Islet precursor cell (in vitro differentiated cells): ENCODE data around the gene P3H3.
"Not testable (repeated sequence)": the region's sequence is repeated elsewhere in the genome, so short reads cannot be mapped to it uniquely, and the experiment has no call there.

Experiments used
- DNase-seq: peaks from one replicate; pipeline ENCODE4 v3.0.0-alpha.2; 2018

Gene P3H3

GRCh38 chr12:6867413-6868210 is 39.4 kb downstream of the P3H3 start, which contains the start of gene TPI1:
Gene TPI1 (plus strand): TSS chr12:6867531. CDS start chr12:6867567, 36 bp downstream.
- DNase-seq: peak; percentile 94

- DNase-seq: no peak
These were observed 40.2 kb downstream of the P3H3 start for GRCh38 chr12:6868211-6869048.

DNA sequence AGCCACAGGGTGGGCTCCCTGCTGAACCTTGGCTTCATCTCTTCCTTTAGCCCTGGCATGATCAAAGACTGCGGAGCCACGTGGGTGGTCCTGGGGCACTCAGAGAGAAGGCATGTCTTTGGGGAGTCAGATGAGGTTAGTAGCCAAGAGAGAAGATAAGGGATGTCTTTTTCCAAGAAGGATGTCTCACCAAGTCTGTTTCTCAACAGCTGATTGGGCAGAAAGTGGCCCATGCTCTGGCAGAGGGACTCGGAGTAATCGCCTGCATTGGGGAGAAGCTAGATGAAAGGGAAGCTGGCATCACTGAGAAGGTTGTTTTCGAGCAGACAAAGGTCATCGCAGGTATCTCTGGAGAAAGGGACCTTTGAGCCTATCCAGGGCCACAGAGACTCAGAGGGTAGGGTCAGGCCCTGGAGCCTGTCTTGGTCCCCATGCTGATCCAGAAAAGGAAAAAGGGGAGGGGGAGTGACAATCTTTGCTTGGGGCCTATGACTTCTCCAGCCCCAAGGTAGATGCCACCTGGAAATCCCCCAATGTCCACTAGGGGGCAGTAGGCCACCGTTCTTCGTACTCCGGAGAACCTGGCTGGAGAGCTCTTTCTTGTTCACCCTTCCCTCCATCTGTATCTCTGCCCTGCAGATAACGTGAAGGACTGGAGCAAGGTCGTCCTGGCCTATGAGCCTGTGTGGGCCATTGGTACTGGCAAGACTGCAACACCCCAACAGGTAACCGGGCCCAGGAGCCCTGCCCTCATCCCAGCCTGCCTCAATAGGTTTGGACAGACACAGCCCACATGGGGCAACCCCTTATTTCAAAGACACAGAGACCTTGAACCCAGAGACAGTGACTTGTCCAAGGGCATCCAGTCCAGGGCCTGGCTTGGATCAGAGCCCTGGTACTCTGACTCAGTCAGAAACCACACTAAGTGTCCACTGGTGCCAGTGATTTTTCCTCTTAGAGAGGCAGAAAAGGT is 41.1 kb downstream of the P3H3 start:
- DNase-seq: peak; percentile 96

- DNase-seq: not testable (repeated sequence)
These were observed 42.1 kb downstream of the P3H3 start for GRCh38 chr12:6870304-6870703.

DNA sequence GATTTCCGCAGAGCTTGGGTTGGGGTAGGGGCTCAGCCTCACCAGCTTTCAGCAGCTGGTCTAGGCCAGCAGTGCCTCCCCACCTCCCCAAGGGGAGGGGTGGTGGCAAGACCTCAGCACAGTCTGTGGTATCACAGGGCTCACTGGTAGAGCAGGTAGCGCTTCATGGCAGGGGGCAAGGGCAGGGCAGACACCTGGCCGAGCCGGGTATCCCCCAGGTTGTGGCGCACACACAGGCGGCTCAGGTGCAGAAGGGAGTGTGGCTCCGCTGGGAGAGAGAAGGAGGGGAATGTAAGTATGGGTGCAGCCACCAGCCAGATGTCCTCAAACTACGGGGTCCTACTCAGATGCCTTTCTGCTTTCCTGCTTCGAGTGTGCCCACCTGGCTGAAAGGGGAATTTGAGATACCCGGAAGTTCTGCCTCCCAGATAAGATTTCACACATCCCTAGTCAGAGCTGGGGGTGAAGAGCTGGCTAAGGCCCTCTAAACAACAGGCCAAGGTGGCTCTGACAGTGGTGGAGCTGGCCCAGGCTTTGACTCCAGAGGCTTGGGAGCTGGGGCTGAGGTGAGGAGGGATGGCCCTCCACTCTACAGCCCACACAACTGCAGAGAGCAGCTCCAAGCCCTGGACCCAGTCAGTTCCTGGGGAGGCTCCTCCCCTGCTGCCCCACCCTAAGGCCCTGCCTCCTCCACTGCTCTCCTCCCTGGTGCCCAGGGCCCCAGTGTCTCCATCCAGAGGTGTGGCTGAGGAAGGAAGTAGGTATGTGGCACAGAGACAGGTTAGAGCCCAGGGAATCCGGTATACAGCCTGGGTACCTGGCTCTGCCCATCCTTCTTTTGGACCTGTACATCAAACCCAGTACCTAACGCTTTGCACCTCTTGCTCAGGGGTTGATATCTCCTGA is 43.1 kb downstream of the P3H3 start:
- peak; percentile 74 for DNase-seq

DNA sequence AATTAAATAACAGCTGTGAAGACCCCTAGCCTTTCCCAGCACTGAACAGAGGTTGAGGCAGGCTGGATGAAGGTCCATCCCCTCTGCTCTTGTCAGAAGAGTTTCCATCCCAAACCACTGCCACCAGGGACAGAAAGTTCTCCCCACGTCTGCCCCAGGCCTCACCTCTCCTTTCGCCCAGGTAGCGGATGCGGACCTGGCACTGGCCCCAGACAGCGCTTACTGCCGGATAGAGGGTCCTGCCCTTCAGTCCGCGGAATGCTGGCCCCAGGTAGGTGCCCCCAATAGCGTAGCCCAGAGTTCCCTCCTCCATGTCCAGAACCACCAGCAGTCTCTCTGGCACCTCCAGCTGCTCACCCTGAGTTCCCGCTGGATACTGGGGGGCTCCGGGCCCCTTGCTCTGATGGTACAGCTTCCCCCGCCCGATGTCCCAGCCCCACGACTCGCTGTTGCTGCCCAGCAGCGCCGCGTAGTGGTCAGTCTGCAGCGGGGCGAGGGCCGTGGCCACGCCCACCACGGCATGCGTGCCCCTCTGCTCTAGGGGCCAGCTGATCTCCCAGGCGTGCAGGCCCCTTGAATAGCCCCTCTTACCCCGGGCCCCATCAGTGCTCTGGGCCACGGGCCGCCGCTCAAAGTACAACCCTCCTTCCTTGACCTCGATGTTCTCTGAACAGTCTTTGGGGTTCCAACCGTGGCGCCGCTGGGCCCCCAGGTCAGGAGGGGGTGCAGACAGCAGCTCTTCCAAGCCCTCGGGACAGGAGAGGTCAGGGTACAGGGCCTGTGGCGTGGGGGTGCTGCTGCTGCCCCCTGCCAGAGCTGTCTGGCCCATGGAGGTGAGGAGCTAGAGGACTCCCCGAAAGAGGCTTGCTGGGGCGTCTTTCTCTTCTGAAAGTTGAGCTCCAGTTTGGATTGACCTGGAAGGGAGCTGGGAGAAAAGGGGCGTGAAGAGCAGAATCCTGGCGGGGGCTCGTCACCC is 44.2 kb downstream of the P3H3 start:
- DNase-seq: peak; percentile 96

GRCh38 chr12:6873094-6874014 is 45.1 kb downstream of the P3H3 start, which contains the start of gene SPSB2:
Gene SPSB2 (minus strand): TSS chr12:6873303. CDS start chr12:6872901, 402 bp downstream.
- peak; percentile 100 for DNase-seq

DNA sequence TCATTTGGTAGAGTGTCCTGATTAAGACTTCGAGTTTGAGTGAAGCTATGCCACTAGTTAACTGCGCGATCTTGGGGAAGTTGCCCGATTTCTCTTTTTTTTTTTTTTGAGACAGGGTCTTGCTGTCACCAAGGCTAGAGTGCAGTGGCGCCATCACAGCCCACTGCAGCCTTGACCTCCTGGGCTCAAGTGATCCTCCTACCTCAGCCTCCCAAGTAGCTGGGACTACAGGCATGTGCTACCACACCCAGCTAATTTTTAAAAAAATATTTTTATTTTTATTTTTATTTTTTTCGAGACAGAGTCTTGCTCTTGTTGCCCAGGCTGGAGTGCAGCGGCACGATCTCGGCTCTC is 45.8 kb downstream of the P3H3 start:
- not testable (repeated sequence) for DNase-seq

GRCh38 chr12:6879824-6880223 is 51.6 kb downstream of the P3H3 start:
- not testable (repeated sequence) for DNase-seq

DNA sequence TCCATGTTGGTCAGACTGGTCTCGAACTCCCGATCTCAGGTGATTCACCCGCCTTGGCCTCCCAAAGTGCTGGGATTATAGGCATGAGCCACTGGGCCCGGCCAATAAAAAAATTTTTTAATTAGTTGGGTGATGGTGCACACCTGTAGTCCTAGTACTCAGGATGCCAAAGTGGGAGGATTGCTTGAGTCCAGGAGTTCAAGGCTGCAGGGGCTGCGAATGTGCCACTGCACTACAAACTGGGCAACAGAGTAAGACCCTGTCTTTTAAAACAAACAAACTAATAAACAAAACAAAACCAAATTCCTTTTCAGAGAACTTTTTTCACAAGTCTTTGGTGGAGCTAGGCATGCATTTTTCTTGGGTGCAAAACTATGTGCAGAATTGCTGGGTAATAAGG is 55.0 kb downstream of the P3H3 start:
- DNase-seq: no peak

DNA sequence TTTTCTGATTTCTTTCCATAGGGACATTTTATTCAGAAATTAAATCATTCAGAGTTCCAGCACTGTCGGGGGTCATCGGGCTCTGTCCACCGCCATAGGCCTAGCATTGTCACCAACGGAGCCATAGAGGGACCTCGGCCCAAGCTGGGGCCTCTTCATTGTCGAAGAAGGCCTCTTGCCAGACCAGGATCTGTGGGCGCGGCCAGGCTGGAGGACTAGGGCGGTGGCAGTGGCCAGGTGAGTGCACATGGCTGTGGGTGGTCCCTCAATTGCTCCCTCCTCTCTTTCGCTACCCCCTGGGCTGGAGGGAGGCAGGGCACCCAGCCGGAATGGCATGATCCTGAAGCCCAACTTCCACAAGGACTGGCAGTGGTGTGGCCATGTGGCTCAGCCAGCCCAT is 55.5 kb downstream of the P3H3 start:
- DNase-seq: no peak

- DNase-seq: peak; percentile 75
These were observed 56.3 kb downstream of the P3H3 start for GRCh38 chr12:6884539-6884938.

GRCh38 chr12:6886206-6886999 is 58.2 kb downstream of the P3H3 start:
- not testable (repeated sequence) for DNase-seq

DNA sequence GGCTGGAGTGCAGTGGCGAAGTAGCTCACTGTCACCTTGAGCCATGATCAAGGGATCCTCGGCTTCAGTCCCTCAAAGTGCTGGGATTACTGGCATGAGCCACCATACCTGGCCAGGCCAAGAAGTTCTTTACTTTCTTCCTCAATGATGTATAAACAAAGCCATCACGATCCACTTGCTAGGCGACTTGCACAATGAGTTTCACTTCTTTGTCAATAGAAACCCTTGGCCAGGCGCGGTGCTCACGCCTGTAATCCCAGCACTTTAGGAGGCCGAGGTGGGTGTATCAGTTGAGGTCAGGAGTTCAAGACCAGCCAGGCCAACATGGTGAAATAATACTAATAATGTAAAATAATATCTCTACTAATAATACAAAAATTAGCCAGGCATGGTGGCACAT is 59.3 kb downstream of the P3H3 start:
- DNase-seq: no peak

DNA sequence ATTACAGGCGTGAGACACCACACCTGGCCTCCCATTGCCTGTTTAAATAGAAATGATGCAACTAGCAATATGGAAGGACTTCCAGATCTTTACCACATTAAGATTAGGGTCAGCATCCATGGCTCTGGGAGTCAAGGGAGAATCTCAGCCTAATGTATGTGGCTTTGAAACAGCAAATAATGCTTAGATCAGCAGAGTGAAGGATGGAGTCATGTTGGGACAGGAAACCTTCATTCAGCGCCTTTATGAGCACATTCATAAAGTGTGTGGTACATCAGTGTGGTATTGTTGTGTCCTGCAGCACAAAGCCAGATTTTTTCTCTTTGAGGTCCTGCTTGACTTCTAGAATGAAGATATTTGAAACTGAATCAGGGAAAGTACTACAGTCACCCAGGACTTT is 60.2 kb downstream of the P3H3 start:
- DNase-seq: no peak

DNA sequence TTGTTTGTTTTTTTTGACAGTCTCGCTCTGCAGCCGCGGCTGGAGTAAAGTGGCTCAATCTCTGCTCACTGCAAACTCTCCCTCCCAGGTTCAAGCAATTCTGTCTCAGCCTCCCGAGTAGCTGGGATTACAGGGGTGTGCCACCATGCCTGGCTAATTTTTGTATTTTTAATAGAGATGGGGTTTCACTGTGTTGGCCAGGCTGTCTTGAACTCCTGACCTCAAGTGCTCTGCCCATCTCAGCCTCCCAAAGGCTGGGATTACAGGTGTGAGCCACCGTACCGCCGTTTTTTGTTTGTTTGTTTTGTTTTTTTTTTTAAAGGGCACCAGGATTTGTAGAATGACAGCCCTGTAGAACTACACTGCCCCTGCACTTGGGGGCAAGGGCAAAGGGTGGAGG is 60.6 kb downstream of the P3H3 start:
- DNase-seq: not testable (repeated sequence)
